GM19463 (cell line): Measurements from ENCODE around the gene TMEM198.

Experiments
- ATAC-seq: cut with Tn5 transposase; IDR thresholded peaks from one replicate; pipeline ENCODE4 v1.9.1; 2021; ENCODE audit warnings: mild to moderate bottlenecking, moderate library complexity; ENCODE audit not compliant: unreplicated experiment

The TMEM198 gene

DNA sequence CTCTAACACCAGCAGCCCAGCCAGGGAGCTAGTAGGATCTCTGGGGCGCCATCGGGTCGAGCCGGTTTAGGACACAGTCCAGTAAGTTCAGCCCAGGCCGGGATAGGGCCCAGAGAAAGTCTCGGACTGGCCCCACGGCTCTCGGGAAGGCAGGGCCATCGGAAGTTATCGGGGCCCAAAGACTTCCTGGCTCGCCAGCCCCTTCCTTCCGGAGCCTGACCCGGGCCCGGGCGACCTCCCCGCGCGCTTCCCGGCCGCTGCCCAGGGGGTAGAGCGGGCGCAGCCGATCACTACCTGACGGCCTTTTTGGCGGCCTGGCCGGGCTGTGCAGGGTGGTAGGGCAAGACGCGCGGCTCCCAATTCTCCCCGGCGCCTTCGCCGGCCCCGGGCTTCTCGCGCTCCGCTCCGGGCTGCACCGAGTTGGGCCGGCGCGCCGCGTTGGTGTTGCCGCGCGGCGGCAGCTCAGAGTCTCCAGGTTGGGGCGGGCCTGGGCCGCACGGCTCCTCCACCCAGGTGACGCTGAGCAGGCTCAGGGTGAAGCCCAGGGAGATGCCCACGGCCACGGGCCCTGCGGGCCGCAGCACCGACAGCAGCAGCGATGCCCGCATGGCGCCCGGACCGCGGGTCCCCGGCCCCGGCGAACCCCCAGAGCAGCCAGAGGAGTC, 765 bp upstream of the TMEM198 start:
- ATAC-seq = peak; percentile 31

DNA sequence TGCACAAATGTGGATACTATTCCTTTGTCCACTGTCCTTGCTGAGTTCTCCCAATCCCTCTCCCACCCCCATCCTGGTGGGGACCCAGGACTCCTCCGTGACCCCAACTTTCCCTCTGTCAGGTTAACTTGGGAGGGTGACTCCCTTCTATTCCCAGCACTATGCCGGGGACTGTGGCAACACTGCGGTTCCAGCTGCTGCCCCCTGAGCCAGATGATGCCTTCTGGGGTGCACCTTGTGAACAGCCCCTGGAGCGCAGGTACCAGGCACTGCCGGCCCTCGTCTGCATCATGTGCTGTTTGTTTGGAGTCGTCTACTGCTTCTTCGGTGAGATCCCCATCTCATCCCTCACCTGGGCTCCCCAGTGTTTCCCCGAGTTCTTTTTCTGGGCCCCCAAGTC, 739 bp downstream of the TMEM198 start:
- no peak for ATAC-seq

DNA sequence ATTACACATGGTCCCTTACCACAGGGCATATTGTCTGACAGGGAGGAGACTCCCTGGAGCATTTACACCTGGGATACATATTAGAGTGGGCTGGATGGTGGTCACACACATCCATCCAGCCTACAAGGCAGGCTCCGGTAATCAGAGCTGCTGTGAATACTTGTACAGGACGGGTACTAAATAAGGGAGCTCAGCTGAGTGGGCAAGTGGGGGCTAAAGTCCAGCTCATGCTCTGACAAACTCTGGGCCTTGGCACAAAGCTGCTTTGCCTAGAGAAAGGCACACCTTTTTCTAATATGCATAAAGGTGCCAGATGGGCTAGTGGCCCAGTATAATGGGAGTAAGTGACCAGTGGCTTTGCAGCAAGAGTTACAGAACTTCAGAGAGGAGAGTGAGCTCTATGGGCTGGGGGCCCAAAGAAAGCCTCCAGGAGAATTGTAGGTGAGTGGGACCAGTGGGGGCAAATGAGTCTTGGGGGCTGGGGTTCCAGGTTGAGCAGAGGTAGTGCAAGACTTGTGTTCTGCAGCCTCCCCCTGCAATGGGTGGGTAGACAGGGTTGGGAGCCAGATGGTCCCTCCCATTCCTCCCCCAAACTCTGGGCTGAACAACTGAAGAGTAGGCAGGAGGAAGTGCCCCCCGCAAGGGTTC, 1.6 kb downstream of the TMEM198 start:
- ATAC-seq = no peak

DNA sequence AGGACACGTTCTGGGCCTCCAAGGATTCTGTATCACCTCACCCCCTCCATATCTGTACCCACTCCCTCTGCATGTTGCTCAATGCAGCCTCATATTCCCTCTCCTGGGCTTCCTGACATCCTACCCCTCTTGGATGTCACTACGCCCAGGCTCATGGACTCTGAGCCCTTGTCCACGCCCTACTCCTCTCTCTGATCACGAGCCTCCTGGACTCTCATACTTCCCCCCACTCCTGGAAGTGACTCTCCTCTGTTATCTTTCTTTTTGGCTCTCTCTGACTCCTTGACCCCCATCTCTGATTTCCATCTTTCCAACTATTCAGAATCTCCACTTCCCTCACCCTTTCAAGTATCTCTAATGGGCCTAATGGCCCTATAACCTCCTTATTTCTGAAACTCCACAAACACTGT, 2.1 kb downstream of the TMEM198 start:
- no peak for ATAC-seq

DNA sequence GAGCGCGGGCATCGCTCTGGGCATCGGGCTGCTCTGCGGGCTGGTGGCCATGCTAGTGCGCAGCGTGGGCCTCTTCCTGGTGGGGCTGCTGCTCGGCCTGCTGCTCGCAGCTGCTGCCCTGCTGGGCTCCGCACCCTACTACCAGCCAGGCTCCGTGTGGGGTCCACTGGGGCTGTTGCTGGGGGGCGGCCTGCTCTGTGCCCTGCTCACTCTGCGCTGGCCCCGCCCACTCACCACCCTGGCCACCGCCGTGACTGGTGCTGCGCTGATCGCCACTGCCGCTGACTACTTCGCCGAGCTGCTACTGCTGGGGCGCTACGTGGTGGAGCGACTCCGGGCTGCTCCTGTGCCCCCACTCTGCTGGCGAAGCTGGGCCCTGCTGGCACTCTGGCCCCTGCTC, 3.8 kb downstream of the TMEM198 start:
- ATAC-seq = no peak

DNA sequence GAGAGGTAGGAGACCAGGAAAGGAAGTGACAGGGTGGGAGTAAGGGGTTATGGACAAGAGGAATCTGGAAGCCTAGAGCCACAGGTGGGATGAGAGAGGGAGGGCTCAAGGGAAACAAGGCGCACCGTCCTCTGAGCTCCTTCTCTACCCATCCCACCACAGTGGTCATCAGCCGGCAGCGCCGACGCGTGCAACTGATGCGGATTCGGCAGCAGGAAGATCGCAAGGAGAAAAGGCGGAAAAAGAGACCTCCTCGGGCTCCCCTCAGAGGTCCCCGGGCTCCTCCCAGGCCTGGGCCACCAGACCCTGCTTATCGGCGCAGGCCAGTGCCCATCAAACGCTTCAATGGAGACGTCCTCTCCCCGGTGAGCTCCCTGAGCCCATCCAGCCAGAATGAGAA, 5.2 kb downstream of the TMEM198 start:
- ATAC-seq = no peak

DNA sequence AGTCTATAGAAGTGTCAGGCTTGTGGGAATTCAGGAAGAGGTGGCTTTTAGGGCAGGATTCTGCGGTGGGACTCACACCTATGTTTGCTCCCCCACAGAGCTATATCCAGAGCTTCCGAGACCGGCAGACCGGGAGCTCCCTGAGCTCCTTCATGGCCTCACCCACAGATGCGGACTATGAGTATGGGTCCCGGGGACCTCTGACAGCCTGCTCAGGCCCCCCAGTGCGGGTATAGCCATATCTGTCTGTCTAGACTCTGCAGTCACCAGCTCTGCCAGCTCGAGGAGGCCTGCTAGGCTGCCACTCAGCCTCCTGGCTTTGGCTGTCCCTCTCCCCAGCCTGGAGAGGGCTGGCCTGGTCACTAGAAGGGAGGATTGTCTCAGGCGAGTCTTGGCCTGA, 5.8 kb downstream of the TMEM198 start:
- ATAC-seq = no peak

DNA sequence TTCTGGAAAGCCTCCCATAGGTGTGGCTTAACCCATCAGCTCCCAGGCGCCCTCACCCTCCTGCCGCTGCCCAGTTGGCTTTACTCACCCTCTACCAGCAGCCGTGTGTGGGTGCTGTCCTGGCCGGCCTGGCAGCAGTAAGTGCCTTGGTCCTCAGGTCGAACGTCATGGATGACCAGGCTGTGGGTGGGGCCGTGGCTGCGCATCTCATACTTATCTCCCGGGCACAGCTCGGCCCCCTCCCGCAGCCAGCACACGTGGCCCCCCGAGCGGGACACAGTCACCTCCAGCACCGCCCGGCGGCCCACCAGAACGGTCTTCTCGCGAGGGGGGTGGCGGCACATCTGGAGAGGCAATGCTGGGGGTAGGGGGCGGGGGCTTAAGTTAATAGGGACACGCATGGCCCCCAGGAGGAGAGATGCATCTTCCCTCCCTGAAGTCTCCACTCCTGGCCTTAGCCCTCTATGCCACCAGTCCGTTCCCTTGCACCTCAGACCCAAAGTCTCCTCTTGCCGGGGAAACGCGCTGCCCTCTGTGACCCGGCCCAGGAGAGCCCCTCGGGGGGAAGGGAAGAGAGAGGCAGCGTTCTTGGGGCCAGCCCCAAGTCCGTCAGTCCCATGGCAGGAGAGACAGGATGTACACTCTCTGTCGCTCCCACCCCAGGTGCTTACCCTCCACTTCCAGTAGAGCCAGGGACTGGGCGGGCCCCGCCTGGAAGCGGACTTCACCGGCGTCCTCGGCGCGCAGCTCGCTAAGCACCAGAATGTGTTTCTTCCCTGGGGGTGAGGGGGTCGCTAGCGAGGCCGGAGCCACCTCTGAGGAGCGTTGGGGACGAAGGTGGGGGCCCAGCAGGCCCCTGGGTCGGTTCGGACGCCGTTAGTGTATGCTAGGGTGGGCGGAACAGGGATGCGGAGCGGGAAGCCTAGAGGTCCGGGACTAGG, 7.9 kb downstream of the TMEM198 start:
- peak; percentile 22 for ATAC-seq

DNA sequence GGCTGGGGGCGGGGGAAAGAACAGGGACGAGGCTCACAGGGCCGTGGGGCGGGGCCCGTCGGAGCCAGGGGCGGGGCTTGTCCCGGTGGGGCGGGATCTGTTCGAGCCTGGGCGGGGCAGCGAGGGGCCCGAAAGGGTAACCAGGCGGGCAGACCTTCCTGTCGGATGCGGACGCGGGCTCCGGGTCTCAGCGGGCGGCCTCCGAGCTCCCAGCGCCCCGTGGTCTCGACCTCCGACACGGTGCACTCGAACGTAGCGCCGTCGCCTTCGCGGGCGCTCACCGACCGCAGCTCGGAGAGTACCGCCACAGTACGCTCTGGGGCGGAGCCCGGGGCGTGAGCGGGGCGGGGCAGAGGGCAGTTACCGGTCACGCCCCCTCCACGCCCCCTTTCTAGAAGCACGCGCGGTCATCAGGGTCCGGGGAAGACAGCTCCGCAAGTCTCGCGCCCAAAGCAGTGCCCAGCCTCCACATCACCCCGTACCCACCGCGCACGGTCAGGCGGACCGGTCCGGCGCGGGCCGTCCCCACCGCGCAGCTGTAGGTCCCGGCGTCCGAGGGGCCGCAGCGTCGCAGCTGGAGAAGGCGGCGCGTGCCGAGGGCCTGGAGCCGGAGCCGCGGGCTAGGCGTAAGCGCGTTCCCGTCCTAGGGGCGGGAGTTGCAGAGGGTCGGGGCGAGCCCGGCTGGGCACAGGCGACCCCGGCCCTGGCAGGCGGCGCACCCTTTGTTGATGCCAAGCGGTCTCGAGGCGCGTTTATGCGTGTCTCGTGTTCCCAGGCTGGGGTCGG, 8.7 kb downstream of the TMEM198 start:
- ATAC-seq = peak; percentile 95

DNA sequence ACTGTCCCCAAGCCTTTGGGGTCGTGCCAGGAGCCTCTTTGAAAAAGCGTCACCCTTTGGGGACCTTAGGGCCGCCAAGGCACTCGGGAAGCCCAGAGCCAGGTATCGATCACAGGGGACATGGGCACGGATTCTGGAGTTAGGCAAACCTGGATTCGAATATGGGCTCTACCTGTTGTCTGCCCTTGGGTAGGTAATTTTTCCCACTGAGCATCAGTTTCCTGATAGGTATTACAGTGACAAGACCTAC, 9.3 kb downstream of the TMEM198 start:
- ATAC-seq = no peak

DNA sequence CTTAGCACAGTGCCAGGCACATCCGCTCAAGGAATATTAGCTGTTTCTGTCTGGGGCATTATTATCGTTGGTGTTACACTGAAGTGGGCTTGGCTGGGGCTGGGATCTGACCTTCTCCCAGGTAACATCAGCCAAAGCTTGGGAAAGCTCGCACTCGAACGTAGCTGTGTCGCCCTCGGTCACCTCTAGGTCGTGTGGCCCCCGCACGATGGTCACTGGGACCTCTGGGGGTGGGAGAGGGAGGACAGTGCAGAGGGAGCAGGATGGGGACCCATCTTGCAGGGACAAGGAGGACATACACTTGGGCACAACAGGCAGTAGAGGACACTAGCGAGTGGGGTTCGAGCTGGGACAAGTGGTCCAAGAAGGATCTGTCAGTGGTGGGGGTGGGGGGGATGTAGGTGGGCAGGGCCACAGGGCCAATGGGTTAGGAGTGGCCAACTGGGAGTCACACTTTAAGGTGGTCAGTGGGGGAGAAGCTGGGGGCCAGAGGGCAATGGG, 9.7 kb downstream of the TMEM198 start:
- no peak for ATAC-seq

DNA sequence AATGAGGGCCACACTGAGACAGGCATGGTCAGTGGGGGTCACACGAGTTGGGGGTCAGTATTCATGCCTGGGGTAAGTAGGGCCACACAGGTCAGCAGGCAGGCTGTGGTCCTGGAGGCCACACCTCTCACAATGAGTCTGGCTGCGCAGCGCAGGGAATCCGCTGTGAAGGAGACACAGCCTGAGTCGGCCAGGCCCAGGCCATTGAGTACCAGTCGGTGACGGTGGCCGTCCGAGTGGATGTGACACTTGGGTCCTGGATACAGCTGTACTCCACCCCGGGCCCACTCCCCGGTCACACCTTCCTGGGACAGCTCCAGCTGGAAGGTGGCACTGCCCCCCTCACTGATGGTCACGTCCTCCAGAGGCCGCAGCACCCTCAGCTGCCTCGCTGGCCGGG, 10.5 kb downstream of the TMEM198 start:
- ATAC-seq = no peak

DNA sequence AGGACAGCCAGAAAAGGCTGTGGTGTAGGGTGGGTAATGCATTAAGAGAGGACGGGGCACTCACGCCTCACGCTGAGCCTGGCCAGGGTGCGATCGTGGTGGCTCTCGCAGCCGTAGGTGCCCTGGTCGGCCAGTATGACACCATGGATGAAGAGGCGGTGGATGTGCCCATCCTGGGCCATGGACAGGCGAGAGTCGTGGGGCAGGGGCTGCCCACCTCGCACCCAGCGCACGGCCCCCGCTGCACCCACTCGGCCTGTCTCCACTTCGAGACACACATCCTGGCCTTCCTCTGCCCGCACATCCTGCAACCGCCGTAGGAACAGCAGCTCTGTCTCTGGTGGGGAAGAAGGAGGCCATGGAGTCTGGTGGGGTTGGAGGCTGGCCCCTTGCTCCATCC, 12.1 kb downstream of the TMEM198 start:
- ATAC-seq = no peak

DNA sequence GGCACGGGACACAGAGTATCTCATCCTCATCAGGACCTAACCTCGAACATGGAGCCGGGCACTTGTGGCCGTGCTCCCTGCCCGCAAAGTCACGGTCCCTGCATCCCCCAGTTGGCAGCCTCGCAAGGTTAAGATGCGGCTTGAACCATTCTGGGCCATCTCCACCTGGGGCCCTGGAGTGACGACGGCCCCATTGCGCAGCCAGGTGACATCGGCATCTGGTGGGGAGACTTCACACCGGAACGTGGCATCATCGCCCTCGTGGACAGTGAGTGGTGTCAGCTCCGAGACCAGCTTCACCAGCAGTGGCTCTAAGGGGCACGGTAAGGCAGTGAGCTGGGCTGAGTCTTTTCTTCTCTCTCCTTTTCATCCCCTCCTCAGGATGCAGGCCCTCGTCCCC, 12.6 kb downstream of the TMEM198 start:
- no peak for ATAC-seq

DNA sequence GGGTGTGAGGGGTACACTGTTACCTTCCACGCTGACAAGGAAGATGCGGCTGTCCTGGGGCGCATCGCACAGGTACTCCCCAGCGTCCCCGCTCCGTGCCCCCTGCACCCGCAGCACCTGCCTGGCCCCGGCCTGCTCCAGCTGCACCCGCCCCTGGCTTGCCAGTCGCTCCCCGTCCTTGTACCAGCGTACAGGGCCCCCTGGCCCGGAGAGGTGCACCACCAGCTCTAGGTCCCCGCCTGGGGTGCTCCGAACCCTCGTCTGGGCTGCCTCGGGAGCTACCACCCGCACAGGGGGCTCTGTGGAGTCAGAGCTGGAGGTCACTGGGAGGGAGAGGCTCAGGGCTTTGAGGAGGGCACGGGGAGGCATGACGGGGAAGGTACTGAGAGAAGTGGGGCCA, 13.5 kb downstream of the TMEM198 start:
- no peak for ATAC-seq

DNA sequence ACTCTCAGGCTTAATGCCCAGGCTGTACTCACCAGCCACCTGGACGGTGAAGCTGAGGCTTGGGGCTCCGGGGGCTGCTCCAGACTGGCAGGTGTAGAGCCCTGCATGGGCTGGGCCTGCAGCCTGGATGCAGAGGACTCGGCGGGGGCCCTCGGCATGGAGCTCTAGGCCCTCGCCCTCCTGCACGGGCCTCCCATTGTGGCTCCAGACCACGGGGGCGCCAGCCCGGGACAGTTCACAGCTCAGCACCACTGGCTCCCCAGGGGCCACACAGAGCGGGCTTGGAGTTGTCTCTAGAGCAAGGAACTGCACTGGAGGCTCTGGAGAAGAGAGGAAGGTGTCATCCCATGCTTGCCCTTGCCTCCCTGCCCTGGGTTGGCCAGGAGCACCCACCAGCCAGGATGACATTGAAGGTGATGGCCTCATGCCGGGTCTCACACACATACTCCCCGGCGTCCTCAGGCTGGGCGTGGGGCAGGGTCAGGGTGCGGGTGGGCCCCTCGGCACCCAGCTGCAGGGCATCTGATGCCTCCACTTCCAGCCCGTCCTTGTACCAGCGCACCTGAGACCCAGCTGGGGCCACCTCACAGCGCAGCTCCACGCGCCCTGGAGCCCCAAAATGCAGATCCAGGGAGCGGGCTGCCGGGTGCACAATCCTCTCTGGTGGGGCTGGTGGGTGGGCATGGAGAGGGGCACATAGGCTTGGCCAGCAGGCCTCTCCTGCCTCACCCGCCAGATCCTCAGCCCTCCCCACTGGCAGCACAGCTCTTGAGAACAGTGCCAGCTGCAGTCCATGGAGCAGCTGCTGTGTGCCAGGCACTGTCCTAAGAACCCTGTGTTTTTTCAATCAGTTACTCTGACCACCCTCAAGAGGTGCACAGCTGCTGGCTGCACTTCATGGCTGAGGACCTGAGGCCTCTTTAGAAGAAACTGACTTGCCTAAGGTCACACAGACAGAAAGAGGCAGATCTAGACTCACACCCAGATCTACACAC, 14.3 kb downstream of the TMEM198 start:
- ATAC-seq = no peak

DNA sequence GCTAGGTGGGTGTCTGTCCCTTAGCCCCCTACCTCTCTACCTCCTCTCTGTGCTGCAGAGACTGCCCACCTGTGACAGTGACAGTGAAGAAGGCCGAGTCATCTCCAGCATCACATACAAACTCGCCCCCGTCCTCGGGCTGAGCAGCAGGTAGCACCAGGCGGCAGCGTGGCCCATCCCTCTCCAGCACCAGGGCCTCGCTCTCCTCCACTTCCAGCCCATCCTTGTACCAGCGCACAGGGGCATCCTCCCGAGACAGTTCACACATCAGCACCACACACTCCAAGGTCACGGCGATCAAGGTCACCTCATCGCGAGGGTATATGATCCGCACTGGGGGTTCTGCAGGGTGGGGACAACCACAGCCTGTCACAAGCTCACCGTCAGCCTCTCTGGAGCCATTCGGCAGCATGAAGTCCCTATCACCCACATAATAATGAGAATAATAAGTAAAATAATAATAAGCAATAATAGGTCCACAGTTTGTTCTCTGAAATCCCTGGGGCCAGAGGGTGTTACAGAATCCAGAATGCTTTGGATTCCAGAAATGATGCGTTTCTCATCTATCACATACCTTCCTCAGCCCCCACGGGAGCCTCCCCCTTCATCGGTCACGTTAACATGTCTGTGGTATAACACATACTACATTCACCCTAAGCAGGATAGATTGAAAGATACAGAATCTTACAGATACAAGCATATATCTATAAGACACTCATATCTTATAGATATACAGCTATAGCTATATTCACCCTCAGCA, 15.5 kb downstream of the TMEM198 start:
- ATAC-seq = no peak

DNA sequence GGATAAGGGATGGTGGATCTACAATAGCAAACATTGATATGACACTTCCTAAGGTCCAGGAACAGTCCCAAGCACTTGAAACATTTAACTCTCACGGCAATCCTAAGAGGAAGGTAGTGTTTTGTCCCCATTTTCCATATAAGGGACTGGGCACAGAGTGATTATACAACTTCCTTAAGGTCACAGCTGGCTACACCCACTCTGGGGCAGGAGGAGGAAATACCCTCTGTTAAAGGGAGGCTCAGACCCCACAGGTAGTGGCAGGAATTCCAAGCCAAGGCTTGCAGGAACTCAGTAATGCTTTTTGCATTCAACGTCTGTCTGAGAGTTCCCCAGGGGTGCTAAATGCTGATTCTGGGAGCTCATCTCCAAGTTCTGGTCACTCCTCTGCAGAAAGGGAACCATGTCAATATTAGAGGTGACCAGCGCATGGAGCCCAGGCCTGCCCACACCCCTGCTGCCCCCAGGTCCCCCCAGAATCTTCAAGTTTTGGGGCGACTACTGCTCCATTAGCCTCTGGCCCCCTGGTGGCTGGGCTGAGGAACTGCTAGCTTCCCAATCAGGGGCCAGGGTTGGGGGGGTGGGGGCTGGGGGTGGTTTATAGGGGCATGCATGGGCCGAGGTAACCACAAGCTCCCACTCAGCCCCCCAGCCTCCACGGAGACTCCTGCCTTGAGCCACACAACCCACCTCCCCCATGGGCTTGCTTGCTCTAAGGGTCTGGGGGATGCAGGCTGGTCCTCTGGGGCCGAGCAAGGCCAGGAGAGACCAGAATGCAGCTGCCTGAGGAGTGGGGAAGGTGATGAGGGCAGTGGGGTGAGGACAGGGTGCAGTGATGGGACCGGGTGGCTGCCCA, 16.4 kb downstream of the TMEM198 start:
- no peak for ATAC-seq

DNA sequence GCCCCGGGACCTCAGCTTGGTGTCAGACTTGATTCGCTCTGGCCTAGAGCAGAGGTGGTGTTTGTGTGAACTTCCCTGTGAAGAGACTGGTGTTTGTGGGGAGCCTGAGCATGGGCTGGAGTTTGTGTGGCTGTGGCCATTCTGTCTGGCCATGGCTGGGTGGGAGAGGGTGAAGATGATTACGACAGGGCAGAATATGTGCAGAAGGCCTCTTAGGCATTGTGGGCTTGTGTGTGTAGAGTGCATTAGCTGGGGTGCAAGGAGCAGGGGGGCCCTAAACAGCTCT, 17.0 kb downstream of the TMEM198 start:
- ATAC-seq = no peak
